ENCODE results near the gene GUCA2A. TPM values are rescaled to one million over a fixed set of nuclear protein-coding genes. Genes with fewer than 3 reads are reported as not detected.

The GUCA2A gene
- total RNA-seq, 1 experiment from 2014 or later: not detected

DNA sequence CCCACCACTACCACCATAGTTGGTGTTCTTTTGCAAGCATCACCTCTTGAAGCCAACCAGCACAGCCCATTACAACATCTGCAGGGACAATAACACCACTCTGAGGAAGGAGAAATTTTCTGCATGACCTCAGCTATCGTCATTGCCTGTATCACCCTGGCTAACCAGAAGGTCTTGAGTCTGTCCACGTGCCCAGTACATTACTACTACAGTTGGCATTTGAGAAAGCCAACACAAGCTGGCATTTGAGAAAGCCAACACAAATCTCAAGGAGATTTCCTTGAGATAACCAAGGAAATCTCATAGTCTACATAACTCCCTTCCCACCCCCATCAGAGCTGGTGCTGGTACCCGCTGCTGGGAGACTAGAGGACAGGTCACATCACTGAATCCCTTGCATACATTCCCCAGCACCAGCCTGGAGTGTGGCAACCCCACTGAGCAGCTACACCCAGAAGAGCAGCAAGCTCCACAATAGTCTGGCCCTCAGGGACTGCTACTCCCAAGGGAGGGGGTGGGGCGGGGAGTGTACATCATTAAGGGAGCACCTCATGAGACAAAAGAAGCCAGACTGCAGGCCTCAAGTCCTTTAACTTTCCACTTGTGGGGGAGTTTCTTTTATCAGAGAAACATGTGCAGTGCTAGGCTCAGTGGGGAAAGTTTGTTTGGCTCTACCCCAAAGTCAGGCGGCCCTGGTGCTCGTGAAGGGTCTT is 46.0 kb upstream of the GUCA2A start:
- H3K23ac ChIP-seq (ENCODE audit: insufficient read length, low read depth, low read length): no peak overlapping the region
- H2AFZ ChIP-seq (ENCODE audit: low read length): no peak overlapping the region
- no peaks in the 10 kb centered on the region for H3K27me3 ChIP-seq (ENCODE audit: insufficient read depth, low read length)
- no peak overlapping the region for H3K4ac ChIP-seq (ENCODE audit: low read depth, low read length)
- H2BK5ac ChIP-seq (ENCODE audit: insufficient read length, low read length): no peak overlapping the region
- H3T11ph ChIP-seq (ENCODE audit: low read length): no peak overlapping the region
- no peak overlapping the region for H2BK20ac ChIP-seq (ENCODE audit: low read depth, low read length, poor library complexity, severe bottlenecking)
- no peak overlapping the region for H3K14ac ChIP-seq (ENCODE audit: insufficient read depth, low read length)
- H4K8ac ChIP-seq (replicated peaks; ENCODE audit: insufficient read length, low read depth, low read length): no peak overlapping the region
- H2BK120ac ChIP-seq (ENCODE audit: low read depth, low read length, poor library complexity, severe bottlenecking): no peak overlapping the region
- H3K4me3 Mint-ChIP-seq: no peak overlapping the region
- no peak overlapping the region for H2BK12ac ChIP-seq (ENCODE audit: insufficient read length, low read depth, low read length)
- H3K56ac ChIP-seq (ENCODE audit: insufficient read length, low read depth, low read length): no peak overlapping the region
- no peaks in the 10 kb centered on the region for H3K27me3 Mint-ChIP-seq (ENCODE audit: low read depth)
- peaks cover 38 to 40% of the 10 kb centered on the region in 2 experiments for H3K4me1 Mint-ChIP-seq
- no peaks in the 10 kb centered on the region for H3K9me3 Mint-ChIP-seq
- H3K18ac ChIP-seq (ENCODE audit: insufficient read length, low read depth, low read length): no peak overlapping the region
- DNase-seq: no peak
- peaks cover 7% of the 10 kb centered on the region; the same call in 1 of the 2 replicates for H3K79me2 ChIP-seq (ENCODE audit: insufficient read depth, low read length)
- no peak overlapping the region for H4K5ac ChIP-seq (ENCODE audit: insufficient read length, low read depth, low read length)
- no peak for TF ChIP-seq CTCF (conservative IDR thresholded peaks at IDR 0.05)
- no peak overlapping the region for H3K27ac ChIP-seq (ENCODE audit: insufficient read length, low read depth, low read length)
- H3K9ac ChIP-seq (ENCODE audit: extremely low read depth, insufficient read length, low read length): no peak overlapping the region
- no peaks in the 10 kb centered on the region for H4K20me1 ChIP-seq (ENCODE audit: control insufficient read depth, insufficient read depth, insufficient read length)
- no peak overlapping the region for H2AK5ac ChIP-seq (ENCODE audit: insufficient read length, low read length)
- H3K23me2 ChIP-seq (ENCODE audit: insufficient read length, low read depth, low read length, poor library complexity, severe bottlenecking): no peaks in the 10 kb centered on the region
- H3K9me3 ChIP-seq (ENCODE audit: control insufficient read depth, low read depth, low read length): no peaks in the 10 kb centered on the region
- H4K91ac ChIP-seq (ENCODE audit: insufficient read length, low read depth, low read length): no peak overlapping the region
- H3K4me2 ChIP-seq (ENCODE audit: insufficient read depth, insufficient read length, low read length): no peak overlapping the region
- no peak overlapping the region for H2BK15ac ChIP-seq (ENCODE audit: low read depth, low read length)
- H3K4me1 ChIP-seq (ENCODE audit: insufficient read depth, low read length): peaks cover 5% of the 10 kb centered on the region; the same call in 1 of the 2 replicates
- H3K27ac Mint-ChIP-seq: peak overlapping the region; percentile 25 to 80 (median 60); a peak in 5 of 7 replicates
- peaks cover 14% of the 10 kb centered on the region for H3K79me1 ChIP-seq (ENCODE audit: insufficient read depth, low read depth, low read length, poor library complexity, severe bottlenecking)
- peaks cover 10 to 16% (median 15%) of the 10 kb centered on the region in 3 experiments; a peak in 6 of 7 replicates for H3K36me3 Mint-ChIP-seq (ENCODE audit: insufficient read depth in 1 of 3, low read depth in 3 of 3)
- no CpG with 5 or more reads among the region's 6 CpGs for WGBS (ENCODE audit: extremely low coverage, insufficient read length, low lambda C conversion rate)

Data from H9 (cell line).